Activated T-helper 9 cell treated with anti-CD3 and anti-CD28 coated beads, Interleukin-2, amount 50 U/mL, for 16 hours (primary cell): ENCODE results near the gene RERE.
"Not testable (repeated sequence)": the region's sequence is repeated elsewhere in the genome, so short reads cannot be mapped to it uniquely, and the experiment has no call there.

Source experiments
- DNase-seq: peaks from one replicate; pipeline ENCODE4 v3.0.0-alpha.2; 2020; ENCODE audit warnings: low read depth

RERE gene

DNA sequence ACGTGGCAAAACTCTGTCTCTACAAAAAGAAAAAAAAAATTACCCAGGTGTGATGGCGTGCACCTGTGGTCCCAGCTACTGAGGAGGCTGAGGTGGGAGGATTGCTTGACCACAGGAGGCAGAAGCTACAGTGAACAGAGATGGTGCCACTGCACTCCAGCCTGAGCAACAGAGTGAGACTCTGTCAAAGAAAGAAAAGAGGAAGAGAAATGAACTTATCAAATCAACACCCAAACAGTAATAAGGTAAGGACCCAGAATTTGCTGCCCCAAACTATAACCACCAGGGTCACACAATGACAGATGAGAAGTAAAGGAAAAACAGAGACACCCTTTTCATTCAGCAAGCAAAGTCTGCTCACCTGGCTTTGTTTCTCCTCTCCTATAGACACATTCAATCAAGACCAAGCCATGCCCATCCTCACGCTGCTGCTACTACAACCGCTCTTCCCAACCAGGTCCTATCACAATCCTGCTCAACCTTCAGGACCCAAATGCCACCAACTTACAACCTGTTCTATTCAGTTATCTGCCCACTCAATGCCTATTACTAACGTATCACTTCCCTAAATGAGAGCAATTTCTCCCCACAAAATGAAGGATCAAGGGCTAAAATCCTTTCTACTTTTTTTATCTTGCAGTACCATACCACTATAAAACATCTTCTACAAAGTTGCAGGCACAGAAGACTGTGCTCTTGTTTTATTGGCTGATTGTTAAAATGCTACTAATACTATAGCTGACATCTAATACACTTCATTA, 183.5 kb downstream of the RERE start:
- no peak for DNase-seq

DNA sequence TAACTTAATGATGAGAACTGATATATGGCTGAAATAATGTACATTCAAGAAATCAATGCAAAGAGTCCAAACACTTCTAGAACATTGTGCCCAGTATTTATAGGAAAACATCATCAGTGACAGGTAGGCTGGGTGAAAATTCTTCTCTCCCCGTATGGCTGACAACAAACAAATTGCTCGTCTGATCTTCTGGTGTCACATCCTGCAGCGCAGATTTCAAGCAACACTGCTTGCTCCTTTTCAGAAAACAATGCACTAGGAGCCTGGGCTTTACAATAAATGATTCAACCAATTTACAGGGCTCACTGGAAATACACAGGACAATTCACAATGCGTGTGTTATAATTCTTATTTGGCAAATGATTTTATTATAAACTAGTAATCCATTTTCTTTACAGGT, 185.3 kb downstream of the RERE start:
- no peak for DNase-seq

- no peak for DNase-seq
Observed at GRCh38 chr1:8631163-8631562, 186.3 kb downstream of the RERE start.

DNA sequence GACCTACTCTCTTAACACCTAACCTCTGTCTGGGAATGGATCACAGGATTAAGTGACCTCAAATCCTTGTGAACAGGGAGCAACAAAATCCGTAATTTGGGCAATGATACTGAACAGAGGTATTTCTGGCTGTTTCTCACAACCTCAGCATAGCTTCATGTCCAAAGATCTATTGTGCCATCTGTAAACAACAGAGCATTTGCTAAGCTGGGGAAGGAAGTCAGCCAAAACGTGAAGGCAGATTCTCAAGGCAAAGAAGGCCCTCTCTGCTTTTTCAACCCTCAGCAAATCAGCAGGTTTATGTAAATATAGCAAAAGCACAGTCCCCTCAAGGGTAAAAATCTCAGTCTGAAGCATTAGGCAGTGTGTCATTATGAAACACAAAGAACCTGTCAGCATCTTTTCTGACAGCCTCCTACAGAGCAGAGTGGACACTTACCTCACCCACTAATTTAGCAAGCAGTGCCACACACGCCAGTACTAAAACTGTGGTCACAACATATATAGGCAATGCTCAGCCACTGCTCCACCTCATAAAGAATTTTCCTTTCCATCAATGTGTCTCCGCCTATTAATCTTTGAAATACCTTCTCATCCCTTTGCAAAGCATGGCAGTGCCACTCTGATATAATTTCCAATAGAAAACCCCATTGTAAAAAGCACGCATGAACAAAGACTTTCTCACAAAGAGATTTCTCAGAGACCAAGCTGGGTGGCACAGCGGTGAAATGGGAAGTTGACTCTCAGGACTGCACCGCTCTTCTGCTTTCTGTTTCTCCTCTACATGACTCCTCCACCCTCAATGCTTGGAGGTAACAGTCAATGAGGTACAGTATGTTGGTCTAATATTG, 188.0 kb downstream of the RERE start:
- no peak for DNase-seq

GRCh38 chr1:8628606-8629005, 188.8 kb downstream of the RERE start:
- no peak for DNase-seq

GRCh38 chr1:8627728-8628127, 189.7 kb downstream of the RERE start:
- DNase-seq = no peak

DNA sequence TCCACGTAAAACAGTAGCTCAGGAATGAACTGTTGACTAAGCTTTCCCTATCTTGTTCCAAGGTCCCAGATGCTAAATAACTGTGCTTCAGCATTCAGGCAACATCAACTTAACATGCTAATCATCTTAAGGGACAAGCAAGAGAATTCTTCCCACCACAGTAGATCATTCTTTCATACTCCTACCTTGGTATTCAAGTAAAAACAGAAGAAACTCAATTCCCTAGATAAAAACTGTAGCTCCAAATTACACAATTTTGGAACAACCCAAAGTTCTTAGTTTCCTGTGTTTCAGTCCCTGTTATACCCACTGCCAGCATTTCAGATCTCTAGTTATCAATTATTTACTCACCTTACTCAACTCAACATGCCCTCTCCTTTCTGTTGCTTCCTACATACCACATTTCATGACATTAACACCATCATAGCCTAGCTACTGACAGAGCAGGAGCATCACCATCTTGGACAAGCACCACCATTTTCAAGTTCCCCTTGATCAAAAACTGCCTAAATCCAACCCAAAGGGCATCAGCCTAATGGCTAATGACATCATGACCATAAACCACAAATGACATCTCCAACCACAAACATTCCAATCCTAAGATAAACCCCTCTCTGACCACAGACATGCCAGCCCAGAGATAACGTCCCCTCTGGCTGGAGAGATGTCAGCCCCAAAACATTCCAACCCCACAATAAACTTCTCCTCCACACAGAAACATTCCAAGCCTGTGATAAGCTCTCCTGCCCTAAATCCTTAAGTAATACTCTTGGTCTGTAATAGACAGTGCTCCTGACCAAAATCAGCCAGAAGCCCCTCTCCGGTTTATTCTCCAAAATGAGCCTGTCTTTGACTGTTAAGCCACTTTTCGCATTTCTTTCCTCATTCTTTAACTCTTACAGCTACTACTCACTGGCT, 191.2 kb downstream of the RERE start:
- DNase-seq = no peak

DNA sequence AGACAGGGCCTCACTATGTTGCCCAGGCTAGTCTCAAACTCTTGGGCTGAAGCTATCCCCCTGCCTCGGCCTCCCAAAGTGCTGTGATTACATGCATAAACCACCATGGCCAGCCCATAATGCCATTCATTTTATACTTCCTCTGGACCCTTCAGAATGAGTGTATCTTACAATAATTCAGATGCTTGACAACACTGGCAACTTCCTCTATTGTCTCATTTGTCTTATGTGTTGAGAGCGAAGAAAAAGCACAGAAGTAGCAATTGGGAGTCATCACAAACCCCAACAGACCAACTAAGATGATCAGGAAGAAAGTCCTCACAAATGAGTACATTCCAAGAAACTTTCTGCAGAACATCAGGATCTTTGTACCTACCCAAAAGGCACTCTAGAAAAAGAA, 191.9 kb downstream of the RERE start:
- no peak for DNase-seq

GRCh38 chr1:8623651-8624192, 193.7 kb downstream of the RERE start:
- not testable (repeated sequence) for DNase-seq

DNA sequence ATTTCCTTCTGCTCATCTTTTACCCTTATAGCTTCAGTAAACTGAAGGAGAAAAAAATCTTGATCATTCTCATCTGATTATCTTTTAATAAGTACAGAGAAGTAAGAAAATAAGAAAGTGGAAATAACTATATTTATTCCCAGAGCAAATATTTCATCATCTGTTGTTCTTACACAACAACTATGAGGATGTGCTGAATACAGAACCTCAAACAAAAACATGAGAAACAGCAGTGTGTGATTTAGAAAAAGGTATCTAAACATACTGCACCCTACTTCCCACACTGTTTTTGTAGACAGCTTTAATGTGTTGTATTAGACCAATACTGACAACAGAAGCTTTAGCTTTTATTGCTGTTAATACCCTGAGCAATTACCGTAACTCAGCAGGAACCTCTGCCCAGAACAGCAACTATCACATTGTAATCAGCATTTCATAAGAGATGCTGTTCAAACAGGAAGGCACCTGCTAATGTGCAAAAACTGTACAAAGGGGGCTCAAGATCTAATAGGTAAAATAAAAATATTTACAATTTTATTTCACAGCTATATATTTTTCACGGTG, 195.6 kb downstream of the RERE start:
- DNase-seq = not testable (repeated sequence)

DNA sequence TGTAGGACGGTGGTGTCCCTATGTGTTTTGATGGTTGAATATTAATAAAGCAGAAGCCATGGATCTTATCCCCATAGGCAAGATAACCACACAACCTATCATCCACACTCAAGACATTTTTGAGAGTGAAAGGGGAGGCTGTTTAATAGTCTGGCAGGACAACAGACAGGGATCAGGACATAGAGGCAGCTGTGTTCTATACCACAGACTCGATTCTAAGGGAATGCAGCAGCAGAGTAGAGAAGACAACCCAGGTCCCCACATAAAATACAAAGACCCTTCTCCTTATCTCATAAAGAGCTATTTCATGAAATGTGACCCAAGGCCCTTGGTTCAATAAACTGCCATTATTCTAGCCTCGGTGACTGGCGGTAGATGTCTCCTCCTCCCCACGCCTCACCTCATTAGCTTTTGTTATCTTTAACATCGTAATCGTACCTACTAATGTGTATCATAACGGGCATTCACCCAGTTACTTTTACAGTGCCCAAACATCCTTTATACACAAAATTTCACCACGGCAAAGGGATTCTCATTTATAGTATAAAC, 196.3 kb downstream of the RERE start:
- not testable (repeated sequence) for DNase-seq

DNA sequence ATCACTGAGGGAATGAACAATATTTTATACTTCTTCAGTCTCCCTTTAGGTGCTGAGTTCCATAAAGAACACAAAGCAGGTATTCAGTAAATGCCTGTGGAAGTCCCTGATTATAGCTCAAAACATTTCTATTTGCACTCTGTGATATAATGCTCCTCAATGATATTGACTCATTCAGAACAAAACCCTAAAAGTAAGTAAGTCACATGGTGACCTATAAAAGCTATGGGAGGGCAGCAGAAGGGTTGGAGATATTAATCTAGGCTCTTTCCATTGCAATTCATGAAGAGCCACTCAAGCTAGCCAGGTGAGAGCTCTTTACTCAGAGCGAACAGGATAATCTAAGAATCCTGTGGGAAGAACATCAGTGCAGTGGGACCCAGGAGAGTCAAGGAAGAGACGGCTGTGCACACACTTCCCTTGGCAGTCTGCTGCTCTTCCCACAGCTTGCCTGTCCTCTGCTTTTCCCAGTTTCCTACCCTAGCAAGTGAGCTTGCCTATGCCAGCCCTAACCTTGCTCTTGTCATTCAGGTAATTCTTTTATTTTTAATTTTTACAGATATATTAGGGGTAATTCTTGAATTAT, 197.4 kb downstream of the RERE start:
- not testable (repeated sequence) for DNase-seq

GRCh38 chr1:8619419-8619818, 198.0 kb downstream of the RERE start:
- not testable (repeated sequence) for DNase-seq

DNA sequence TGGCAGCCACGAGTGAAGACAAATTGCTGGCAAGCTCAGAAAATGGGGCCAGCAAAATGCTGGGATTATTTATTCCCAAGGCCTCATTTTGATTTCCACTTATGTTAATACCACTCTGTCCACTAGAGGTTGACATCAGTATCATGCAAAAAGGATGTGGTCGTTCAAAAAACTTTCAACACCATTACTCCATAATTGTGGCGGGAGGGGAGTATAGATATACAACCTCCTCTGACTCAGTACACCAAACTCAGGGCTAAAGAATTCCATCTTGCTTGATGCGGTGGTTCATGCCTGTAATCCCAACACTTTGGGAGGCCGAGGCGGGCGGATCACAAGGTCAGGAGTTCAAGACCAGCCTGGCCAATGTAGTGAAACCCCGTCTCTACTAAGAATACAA, 200.6 kb downstream of the RERE start:
- DNase-seq = not testable (repeated sequence)

DNA sequence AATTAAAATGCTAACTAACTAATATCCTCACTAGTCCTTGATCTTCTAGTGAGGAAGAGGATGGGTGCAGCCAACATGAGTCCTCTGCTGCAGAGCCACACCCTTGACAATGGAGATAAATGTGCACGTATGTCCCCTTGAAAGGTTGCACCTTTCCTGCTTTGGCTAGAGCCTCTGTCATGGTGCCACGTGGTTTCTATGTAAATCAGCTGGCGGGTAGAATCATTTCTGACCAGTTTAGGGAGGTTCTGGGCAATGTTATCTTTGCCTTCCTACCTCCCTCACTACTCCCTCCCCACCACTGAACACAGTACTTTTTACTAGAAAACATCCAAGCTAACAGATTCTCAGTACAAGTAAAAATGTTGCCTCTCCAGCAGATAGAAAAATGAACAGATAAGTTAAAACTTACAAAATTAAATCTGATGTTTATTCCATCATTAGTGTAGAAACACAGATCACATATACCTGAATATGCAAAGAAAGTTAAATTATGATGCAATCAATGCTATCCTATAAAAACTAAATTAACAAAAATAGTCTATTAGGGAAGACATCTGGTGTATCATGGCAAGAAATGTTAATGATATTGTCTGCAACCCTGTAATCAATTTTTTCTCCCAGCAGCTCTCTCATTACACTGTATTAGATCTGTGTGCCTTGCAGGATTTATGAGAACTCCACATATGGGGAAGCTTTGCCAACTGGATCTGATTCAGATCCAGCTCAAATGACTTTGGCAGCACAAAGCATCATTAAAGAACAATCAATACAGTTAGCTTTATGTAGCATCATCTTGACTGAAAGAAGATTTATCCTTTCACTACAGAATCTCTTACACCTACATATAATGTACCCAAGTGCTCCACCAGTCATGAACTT, 205.6 kb downstream of the RERE start:
- not testable (repeated sequence) for DNase-seq

DNA sequence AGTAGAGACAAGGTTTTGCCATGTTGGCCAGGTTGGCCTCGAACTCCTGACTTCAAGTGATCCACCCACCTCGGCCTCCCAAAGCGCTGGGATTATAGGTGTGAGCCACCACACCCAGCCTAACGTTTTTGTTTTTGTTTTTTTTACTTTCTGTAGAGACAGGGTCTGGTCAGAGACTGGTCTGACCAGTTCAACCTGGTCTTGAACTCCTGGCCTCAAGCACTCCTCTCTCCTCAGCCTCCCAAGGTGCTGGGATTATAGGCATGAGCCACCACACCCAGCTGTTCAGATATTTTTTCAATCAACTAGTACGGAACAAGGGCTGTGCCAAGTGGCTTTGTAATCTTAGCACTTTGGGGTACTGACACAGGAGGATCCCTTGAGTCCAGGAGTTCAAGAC, 209.5 kb downstream of the RERE start:
- no peak for DNase-seq

- DNase-seq = peak; percentile 16
Observed at GRCh38 chr1:8604041-8604945, 213.1 kb downstream of the RERE start.

DNA sequence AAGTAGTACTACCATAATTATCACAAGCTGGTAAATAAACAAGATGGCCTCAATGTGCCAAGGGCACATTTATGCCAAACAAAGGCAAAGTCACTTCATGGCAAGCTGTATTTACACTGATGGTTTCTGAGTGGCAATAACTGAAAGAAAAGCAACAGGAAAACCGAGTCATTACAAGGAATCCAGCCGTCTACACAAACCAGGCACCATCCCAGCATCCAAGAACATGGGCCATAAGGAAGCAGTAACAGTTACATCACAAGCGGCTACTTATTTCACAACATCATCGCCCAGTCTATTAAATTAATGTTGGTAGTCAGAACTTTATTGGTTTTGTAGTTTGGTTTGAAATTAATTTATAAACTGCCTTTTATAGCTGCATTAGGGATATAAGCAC, 214.2 kb downstream of the RERE start:
- DNase-seq = no peak
